HEK293T (cell line): ENCODE measurements around the gene OR2Y1.

Experiments
- BHLHE40 ChIP-seq: fragments of 450-650 bp; IDR thresholded peaks from 2 replicates; pipeline ENCODE4 v1.6.1; 2016; ENCODE audit warnings: mild to moderate bottlenecking, moderate library complexity, borderline replicate concordance
- CTBP1 ChIP-seq: fragments of 450-650 bp; IDR thresholded peaks from 2 replicates; pipeline ENCODE4 v1.6.1; 2016; ENCODE audit warnings: borderline replicate concordance
- FOXA1 ChIP-seq: fragments of 450-650 bp; IDR thresholded peaks from 2 replicates; pipeline ENCODE4 v1.6.1; 2016; ENCODE audit warnings: mild to moderate bottlenecking
- FOXK2 ChIP-seq: fragments of 450-650 bp; IDR thresholded peaks from 2 replicates; pipeline ENCODE4 v1.6.1; 2016; ENCODE audit warnings: mild to moderate bottlenecking
- FOXM1 ChIP-seq: fragments of 450-650 bp; IDR thresholded peaks from 2 replicates; pipeline ENCODE4 v1.6.1; 2017; ENCODE audit warnings: mild to moderate bottlenecking, borderline replicate concordance
- HDGF ChIP-seq: fragments of 450-650 bp; IDR thresholded peaks from 2 replicates; pipeline ENCODE4 v1.6.1; 2017; ENCODE audit warnings: antibody characterized with exemption, borderline replicate concordance
- SP1 ChIP-seq: fragments of 450-650 bp; IDR thresholded peaks from 2 replicates; pipeline ENCODE4 v1.6.1; 2017
- SUZ12 ChIP-seq: fragments of 450-650 bp; IDR thresholded peaks from 2 replicates; pipeline ENCODE4 v1.6.1; 2016; ENCODE audit warnings: mild to moderate bottlenecking
- TARDBP ChIP-seq: fragments of 450-650 bp; IDR thresholded peaks from 2 replicates; pipeline ENCODE4 v1.6.1; 2016

DNA sequence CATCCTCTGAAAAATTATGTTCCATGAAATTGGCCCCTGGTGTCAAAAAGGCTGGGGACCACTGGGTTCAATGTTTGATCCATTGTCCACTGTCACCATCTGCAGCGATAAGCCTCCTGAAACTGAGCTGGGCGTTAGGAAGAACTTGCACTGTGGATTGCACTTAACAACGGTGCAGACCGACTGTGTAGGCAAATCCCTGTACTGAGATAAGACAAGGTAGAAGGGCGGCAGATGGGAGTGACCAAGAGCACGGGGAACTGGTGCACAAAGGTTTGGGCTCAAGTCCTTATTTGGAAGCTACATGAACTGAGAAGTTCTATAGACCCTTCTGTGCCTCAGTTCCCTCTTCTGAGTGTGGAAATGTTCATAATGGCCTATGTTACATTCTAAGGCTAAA, 48.8 kb downstream of the OR2Y1 start:
- TF ChIP-seq HDGF (no peak), FOXK2 (no peak), BHLHE40 (no peak), SUZ12 (no peak), CTBP1 (no peak), FOXA1 (no peak), SP1 (no peak), FOXM1 (no peak), TARDBP (no peak)
